HG03135 (cell line): ENCODE data around the gene NR4A1.

Experiments
- ATAC-seq: cut with Tn5 transposase; IDR thresholded peaks from one replicate; pipeline ENCODE4 v1.9.1; 2021; ENCODE audit warnings: mild to moderate bottlenecking, moderate library complexity; ENCODE audit not compliant: unreplicated experiment

Gene NR4A1

DNA sequence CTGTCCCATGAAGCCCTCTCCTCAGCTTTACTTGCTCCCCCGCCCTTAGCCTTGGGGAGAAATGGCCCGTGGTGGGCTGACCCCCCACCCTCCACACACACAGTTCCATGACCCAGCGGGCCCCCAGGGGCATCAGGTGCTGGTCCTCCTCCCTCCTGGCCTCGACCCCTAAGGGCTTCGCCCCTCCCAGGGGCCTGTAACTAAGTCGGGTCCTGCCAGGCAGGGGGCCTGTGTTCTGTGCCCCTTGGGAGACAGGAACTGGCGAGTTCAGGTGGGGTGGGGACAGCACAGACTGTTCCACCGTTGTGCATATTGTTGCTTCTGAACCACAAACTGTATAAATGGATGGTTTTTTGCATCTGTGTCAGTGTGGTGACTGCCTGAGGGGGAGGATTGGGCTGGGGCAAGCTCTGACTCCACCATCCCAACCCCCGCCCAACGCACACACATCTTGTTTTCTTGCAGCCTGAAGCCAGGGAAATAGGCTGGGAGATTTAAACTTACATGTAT, 35.7 kb upstream of the NR4A1 start:
- no peak for ATAC-seq

DNA sequence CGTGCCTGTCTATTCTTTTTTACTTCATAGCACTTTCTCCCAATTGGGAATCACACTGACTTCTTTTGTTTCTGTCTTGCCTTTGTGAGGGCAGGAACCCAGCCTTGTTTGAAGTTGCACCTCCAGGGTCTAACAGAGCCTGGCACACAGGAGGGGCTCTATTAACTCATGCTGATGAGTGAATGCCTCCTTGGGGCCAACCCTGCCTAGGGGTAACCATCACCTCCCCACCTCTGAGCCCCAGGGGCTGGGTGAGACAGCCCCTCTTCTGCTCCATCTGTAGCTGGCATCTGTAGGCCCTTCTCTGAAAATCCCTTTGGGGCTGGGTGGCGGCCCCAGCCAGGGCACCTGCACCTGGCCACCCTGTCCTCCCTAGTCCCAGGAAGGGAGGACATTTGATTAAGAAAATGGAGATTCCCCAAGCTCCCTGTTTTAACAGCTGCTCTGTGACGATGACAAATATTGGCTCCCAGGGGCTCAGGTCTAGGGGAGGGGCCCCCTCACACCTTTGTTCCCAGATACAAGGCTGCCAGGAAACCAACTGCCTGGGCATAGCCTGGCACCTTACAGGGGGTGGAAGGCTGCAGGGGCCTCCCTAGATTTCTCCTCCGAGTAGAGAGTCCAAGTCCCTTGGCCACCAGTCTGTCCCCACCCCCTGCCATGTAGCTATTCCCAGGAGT, 32.7 kb upstream of the NR4A1 start:
- ATAC-seq, result no peak

- ATAC-seq, result no peak
These were observed 32.0 kb upstream of the NR4A1 start for GRCh38 chr12:52019113-52019770.

DNA sequence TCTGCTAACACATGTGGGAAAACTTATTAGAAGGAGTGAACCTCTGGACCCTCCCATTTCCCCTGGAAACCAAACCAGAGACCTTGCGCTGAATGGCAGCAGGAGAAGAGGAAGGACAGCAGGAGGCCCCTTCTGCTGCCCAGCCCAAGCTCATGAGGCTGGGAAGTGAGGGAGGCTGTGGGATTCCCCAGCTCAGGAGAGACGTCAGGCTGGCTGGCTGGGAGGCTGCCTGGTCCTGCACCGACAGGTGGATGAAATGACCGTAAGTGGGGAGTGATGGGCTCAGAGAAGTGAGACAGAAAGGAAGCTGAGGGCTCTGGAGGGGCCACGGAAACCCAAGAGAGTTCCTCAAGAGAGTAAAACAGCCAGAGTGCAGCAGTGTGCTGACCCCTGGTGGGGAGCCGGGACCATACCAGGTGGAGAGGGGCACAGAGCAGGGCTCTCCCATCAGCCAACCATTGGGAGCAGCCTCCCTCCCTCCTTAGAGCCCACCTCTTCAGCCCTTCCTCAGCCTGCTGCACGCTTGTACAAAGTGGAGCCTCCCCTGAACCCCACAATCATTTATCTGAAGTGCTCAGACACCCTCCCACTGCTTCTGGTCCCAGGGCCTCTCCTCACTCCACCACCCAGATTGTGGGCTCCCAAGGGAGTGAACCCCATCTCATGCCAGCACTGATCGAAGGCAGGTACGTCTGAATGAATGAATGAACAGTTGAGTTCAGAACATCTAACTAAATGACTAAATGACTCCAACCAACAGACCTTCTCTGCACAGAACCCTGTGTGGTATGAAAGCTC, 30.5 kb upstream of the NR4A1 start:
- no peak for ATAC-seq

- no peak for ATAC-seq
These were observed 28.4 kb upstream of the NR4A1 start for GRCh38 chr12:52022841-52023181.

GRCh38 chr12:52023182-52023975, 27.9 kb upstream of the NR4A1 start:
- no peak for ATAC-seq

GRCh38 chr12:52023976-52024688, 27.1 kb upstream of the NR4A1 start:
- no peak for ATAC-seq

GRCh38 chr12:52024845-52025230, 26.4 kb upstream of the NR4A1 start:
- no peak for ATAC-seq

DNA sequence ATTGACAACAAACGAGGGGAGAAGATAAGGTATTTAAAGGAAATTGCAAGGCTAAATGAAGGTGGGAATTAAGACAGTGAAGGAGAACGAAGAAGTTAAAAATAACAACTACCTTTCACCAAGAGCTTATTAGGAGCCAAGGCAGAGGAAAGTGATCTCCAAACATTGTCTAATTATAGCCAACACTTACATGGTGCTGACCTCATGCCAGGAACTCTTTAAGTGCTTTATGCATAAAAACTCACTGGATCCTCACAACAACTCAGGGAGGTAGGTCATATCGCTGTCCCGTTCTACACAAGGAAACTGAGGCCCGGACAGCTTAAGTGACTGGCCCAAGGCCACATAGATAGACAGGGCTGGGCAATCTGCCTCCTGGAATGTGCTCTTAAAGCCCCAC, 25.0 kb upstream of the NR4A1 start:
- no peak for ATAC-seq

DNA sequence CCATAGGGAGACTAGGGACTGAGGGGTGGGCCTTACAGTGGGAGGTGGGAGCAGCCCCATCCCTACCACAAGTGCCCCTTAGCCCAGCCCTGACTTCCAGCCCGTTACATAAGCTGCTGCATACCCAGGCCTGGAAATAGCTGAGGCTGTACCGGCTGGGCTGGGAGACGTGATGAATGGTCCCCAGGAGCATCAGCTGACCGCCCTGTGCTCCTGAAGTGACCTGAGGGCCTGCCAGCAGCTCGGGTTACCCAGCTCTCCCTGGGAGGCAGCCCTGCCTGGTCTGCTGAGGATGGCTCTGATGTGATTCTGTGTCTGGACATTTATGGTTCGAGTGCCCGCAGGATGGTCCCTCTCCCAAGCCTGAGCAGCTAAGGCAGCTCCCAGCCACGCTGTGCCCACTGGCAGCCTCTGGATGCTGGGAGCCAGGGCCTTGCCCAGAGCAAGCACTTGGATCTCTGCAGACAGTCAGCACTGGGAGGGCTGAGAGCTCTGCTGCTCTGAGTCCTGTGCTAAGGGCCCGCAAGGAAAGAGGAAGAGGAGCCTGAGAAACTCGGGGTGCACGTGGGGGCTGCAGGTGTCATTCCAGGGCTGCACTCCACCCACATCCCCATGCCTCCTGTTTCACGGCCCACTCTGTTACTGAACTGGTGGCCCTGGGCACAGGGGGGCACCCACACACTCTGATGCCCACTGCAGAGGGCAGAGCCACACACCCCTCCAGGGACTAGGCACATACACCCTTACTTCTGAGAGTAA, 24.0 kb upstream of the NR4A1 start:
- no peak for ATAC-seq

- no peak for ATAC-seq
These were observed 21.6 kb upstream of the NR4A1 start for GRCh38 chr12:52029685-52030084.

DNA sequence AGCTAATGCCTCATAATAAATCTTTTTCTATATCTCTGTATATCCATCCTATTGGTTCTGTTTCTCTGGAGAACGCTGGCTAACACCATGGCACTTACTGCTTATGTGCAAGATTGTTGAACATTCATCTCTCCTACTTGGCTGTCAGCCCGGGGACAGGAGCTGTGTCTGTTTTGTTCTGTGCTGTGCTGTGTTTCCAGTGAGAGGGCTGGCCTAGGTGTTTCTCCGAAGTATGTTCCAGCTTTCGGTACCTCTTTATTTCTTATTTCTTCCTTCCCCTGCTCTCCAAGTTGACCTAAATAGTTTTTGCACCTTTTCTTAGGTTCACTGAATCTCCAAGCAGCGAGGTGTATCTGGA, 18.8 kb upstream of the NR4A1 start:
- no peak for ATAC-seq

- peak; percentile 95 for ATAC-seq
These were observed 18.3 kb upstream of the NR4A1 start for GRCh38 chr12:52032804-52033445.

DNA sequence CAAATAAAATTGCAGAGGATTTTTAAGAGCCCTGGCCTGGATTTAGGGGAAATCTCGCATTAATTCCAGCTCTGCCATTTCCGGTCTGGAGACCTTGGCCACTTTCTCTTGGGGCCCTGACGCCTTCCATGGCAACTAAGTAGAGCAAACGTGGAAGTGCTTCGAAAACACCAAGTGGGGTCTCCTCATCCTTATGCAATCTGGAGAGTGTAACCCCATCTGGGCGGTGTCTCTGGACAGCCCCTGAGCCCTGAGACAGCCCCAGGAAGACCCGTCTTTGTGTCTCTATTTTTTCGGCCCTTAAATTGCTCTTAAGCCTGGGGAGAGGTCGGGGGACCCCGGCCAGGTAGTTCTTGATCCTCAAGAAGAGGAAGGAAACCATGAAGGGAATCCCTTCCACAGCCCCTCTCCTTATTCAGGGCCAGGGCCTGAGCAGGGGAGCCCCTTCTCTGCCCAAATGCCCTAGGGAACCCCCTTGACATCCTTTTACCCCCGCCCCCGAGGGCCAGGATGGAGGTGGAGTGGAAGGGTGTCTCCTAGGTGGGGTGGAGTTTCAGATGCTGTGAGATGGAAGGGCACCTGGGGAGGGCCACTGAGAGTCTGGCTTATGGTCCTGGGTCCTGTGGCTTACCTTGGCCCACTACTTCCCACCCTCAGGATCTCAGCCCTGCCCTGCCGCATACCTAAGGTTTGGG, 17.6 kb upstream of the NR4A1 start:
- no peak for ATAC-seq

DNA sequence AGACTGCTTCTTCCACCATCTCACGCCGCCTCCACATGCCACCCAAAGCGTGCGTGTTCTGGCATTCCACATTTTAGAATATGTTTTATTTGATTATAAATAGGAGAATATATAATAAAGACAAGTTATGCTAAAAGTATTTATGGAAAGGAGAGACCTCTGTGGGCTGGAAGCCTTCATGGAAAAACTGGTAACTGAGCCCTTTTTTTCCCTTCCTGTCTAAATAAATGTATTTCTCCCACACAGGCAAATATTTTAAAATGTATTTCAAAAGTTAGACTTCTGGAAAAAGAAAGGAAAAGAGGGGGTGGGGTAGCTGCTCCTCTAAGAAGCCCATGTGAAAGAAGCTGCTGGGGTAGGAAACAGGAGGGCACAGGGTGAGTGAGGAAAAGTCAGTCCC, 16.1 kb upstream of the NR4A1 start:
- ATAC-seq, result no peak

- no peak for ATAC-seq
These were observed 15.3 kb upstream of the NR4A1 start for GRCh38 chr12:52035926-52036325.

DNA sequence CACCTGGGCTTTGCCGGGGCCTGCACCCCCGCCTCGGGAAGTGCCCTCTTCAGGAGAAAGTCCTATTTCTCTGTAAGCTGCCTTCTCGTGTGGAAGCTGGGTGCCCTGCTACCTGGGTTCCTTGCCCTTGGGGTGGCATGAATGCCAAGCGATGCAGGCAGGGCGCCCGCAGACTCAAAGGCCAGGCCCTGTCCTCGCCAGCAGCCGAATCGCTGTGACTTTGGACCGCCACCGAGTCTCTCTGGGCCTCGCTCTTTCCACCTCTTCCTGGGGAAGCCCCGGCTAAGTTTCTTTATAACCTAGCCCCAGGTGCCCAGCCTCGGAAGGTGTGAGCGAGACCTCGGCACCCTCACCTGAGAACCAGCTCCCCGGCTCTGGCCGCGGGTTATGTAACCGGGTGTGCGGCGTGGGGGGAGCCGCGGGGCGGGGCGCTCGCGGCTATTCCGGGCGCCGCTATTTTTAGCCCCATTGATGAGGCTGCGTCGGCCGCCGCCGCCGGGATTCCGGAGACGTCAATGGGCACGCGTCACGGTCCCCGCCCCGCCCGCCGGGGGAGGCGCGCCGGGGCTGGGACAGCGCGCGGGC, 14.6 kb upstream of the NR4A1 start:
- peak; percentile 30 for ATAC-seq

DNA sequence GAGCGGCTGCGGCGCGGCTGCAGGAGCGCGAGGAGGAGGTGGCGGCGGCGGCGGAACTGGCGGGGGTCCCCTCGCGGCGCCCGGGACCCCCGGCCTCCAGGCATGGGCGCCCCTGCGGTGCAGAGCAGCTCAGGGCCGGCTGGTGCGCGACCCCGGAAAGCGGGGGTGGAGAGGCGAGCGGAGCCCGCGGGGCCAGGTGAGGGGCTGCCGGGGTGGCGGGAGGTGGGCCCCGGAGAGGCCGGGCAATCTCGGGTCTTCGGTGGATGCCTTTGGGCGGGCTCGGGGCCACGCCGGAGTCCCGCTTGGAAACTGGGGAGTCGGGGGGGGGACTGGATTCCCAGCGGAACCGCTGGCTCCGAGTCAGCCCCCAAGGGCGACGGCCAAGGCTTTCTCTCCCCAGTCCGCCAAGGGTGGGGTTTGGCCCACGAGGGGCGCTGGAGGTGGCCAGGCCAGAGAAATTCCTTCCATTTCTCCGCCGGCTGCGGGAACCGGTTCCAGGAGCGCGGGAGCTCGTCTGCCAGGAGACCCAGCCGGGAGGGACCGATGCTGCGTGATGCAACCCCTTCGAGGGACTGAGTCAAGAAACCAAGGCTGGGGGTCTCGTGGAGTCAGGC, 13.9 kb upstream of the NR4A1 start:
- no peak for ATAC-seq
